Measurements from ENCODE around the gene TSC22D2. TPM values are rescaled to one million over a fixed set of nuclear protein-coding genes. Genes with fewer than 3 reads are reported as not detected.

Gene TSC22D2
- total RNA-seq, 1 donor from 2014 or later, result 7.0 TPM

DNA sequence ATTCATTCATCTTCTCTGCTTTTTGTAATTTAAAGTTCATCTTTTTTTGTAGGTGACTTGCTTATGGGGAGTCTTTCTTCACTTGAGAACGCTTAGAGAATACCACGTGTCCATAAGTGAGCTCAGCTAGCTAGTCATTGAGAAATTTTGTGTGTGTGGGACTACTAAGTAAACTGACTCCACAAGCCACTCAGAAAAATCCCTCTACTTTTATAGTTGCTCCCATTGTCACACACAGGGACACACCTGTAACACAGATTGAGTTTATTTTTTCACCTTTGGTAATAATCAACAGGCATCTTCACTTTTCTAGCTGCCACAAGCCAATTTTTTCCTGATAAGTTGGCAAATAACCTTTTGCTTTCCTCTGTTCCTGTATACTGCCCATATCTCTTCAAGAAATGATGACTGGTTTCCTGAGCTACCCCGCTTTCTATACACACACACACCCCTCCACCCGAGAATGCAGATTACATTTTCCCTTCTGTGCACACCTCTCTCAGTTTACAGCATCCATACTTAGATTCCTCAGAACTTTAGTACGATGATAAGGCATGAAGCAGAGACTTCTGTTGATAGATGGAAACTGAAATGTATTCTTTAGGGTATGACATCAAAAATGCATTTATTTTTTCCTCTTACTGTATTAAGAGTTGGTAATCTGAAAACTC lies 4.6 kb downstream of the TSC22D2 start:
- peak; percentile 64 for DNase-seq

DNA sequence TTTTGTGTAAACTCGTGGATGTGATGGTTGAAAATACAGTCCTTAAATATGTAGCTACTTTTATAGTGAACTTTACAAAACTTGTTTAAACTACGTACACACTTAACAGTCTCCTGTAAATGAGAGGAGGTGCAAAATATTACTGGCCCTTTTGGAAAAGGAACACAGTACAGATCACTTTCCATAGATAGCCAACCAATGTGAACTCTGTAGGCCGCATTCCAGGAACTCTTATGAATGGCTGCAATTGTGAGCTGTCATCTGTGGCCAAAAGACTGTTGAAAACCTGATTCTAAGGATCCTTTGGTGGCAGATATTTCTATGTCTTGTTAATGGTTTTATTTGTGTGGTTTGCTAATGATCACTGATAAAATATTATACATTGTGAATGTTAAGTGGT lies 6.2 kb downstream of the TSC22D2 start:
- DNase-seq, result peak; percentile 61

DNA sequence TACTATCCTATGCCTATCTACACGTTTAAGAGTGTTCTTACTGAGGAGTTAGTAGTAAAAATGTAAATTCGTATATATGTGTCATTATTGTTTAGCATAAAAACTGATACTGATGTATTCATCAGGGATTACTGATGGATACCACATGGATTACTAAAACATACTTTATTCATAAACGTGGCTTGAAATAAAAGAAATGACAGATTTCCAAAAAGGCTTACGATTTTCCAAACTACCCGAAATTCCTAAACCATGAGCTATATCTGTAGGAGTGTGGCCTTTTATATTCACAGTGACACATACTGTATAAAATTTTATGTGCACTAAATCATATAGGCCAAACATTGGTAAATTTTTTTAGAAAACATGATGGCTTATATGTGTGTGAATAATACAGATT lies 6.9 kb downstream of the TSC22D2 start:
- no peak for DNase-seq

DNA sequence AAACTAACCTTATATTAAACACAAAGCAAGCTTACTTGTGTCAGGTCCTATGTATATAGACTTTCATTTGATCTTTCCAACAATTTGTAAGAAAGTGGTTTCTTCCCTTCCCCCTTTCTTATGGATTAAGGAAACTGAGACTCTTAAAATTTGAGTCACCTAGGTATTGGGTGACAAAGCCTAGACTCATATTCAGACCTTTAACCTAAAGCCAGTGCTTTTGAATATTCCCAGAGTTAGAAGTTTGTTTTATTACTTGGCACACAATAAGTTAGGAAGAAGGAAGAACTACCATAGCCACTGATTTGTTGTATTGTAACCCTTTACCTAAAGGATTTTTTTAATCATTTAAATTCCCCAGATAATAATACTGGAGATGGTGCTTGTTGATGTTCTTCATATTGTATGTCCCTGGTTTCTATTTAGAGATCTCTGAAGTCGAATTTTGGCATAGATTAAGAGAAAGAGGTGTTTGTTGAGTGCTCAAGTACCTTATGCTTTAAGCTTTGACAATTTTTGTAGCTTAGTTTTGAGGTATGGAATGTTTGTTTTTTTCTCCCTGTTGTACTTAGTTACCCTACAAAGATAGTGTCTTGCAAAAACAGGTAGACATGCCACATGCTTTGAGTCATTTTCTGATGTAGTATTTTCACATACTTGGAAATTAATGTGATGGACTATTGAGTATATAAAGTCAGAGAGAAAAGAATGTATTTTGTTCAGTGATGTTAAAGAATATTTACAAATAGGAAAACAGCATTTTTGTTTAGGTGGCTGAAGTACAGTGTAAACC lies 11.2 kb downstream of the TSC22D2 start:
- DNase-seq, result no peak

DNA sequence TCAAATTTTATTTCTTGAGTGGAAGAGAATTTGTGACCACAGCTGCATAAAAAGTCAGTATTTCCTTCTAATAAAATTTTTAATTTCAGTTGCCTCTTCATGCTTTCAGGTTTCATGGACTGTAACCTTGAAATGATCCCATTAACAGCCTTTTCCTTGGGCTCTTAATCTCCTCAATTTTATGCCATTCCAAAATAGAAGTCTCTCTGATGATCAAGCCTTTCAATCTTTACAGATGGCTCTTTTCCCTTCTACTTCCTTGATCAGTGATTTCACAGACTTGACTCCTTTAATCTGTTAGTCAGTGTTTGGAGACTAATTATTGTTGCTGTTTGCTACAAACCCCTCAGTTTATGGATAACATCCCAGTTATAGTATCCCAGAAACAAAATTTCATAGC lies 11.9 kb downstream of the TSC22D2 start:
- DNase-seq, result no peak

DNA sequence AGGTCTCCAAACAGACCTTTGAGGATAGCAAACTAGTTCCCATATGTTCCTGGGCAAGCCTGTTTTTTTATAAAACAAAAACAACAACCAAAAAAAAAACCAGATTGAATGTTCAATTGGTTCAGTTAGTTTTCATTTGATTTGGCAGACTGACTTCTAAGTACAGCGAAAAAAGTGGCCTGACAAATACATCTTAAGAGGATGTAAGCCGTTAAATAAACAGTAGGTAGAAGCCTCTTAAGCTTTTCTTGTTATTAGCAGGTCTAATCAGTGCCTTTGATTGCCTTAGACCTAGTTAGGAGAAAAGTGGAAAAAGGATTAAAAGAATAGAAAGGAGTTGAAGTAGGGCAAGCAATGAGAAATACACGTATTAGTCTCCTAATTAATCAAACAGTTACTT lies 13.2 kb downstream of the TSC22D2 start:
- no peak for DNase-seq

DNA sequence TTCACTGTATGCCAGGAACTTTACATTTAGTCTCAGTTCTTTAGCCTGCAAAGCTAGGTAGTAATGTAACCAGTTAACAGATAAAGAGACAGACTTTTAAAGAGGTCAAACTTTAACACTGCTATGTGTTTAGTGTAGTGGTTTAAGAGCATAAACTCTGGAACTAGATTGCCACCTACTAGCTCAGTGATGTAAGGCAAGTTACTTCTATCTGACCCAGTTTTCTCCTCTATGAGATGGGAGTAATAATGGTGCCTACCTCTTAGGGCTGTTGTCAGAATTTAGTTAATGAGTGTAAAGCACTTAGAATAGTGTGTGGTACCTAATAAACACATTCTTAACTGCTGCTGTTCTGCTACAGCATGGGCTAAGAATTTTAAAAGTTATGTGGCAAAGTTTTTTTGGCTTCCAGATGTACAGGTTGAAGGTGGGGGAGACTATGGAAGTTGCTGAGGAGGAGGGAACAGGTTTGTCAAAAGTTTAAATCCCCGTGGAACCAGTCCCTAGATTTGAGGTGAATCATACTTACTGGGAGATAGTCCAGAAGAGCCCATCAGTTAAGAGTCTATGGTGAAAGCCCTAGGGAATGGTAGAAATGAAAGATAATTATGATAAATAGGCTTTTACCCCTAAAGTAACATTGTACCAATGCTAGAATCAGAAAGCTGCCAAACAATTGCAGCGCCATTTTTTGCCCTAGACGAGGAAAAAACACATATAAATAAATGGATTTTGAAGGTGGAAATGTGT lies 13.9 kb downstream of the TSC22D2 start:
- DNase-seq, result no peak

DNA sequence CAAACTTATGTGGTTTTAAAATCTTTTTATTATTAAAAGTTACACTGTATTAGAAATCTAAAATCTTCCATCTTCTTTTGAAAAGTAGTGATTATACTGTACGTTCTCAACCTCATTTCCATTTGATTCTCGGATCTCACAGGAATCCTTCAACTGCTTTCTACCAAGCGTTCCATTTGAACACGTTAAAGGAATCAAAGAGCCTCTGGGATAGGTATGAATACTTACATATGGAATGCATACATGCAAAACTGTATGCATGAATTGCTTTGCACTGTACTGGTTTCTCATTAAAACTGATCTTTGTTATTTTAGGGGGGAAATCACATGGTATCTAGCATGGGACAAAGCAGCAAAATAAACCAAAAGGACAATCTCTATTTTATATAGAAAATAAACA lies 14.8 kb downstream of the TSC22D2 start:
- no peak for DNase-seq

DNA sequence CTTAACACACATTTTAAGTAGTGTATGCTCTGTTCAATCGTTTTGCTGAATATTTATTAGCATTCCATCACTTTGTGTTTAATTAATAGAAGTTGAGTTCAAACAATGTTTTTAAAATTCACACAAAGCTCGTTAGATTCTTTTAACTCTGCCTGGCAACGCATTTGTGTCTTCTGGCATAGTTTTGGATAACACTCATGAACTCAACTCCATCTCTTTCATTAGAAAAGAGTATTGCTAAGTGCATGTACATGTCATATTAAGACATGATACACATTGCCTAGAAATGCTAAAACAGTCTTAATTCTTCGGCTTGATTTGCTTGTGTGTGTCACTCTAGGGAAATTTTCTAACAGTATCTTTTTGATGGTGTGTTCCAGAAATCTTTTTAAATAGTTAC lies 15.7 kb downstream of the TSC22D2 start:
- no peak for DNase-seq

DNA sequence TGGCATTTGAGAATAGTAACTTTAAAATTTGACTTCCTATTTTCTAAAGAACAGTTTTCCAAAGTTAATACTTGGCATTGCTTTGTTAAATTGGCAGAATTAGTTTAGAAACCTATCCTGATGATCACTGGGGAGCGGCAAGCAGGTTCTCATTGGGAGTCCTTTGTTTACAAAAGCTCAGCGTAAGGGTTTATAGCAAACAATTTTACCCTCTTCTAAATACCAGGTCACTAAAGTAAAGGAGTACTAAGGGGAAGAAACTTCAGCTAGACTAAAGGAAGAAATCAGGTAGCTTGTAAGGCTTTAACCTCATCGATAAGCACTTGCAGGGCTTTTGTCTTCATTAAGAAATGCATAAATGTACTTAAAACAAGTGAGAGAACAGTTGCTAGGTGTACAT lies 18.2 kb downstream of the TSC22D2 start:
- DNase-seq, result no peak

DNA sequence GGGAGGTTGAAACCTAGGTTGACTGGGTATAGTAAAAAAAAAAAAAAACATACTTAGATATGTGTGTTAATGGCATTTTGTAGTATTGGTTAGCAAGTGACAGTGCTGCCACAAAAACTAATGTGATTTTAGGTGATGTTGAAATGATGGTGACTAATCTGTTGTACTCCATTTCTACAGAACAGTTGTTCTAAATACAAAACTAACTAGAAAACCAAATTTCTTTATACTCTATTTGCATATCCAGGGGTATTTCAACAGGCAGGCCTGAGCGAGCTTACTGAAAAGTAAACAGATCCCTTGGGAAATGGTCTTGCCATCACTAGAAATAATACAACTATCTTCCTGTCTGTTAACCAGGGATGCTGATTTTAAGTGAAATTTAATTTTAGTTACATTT lies 20.5 kb downstream of the TSC22D2 start:
- DNase-seq, result no peak

DNA sequence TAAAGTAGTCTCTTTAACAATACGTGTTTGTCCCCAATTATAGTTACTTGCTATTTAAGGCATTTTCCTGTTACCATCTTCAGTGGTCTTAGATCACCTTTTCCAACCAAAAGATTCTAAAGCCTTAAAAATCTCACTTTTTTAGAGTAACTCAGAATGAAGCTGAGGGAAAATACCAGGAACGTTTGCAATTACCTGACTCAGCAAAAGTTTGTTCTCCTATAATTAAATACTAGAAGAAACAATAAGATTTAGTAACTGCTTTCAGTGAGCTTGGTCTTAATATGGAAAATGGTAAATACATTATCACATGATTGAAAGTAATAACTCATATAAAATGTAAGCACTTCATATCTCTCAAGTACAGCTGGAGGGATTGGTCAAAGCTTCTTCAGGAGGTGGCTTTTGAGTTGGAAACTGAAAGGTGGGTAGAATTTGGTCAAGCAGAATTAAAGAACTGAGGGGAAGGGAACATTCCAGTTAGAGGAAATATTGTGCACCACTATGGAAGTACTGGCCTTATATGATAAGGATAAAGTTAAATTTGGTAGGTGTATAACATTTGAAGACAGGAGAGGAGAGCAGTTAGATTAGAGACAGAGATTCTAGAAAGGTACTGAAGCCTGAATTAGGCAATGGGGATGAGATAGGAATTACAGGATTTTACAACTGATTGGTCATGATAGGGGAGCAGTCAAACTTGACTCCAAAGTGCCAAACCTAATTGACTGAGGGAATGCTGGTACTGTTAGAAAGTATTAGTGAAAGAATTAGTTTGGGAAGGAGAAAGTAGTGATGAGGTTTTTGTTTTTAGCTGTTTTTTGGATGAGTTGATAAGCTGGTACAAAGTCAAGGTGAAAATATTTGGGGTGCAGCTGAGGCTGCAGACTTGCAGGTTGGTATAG lies 21.9 kb downstream of the TSC22D2 start:
- DNase-seq, result no peak

DNA sequence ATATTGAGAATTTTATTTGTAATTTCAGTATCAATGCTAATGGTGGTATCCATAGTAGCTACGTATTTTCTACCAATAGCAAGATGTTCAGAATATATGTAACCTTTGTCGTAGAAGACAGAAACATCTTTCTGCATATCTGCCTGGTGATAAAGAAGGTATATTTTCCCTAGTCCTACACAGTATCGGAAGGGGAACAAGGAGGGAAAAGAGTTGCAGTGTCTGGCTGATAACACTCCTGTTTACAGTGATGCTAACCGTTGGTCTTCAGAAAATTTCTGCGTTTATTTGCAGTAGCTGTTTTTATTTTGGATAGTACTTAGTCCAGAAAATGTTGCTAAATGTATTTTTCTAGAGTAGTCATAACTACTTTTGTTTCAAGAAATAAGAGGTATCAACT lies 25.2 kb downstream of the TSC22D2 start:
- no peak for DNase-seq

DNA sequence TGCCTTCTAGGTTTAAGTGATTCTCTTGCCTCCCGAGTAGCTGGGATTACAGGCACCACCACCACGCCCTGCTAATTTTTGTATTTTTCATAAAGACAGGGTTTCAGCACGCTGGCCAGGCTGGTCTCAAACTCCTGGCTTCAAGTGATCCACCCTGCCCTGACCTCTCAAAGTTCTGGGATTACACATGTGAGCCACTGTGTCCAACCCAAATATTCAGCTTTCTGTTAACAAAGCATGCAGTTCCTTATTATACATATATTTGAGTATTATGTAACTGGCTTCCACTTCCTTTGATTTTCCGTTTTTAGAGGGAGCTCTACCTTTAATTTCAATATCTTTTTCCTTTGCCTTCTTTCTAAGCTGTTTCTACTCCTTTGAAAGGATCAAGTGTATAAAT lies 26.1 kb downstream of the TSC22D2 start:
- DNase-seq, result no peak

DNA sequence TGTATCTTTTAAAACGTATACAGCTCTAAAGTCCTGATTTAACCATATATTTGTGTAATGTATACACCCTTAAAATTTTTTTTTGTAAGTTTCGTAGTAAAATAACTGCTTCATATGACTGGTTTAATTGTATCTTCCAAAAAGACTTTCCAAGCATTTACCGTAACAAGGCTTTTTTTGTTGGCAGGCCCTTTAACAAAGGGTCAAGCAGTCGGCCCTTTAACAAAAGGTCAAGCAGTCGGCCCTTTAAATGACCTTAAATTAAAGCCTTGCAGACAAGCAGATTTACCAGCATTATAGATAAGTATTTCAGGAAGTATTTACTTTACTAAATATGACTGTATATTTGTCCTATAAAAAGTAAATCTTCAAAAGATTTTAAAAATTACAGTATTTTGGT lies 28.1 kb downstream of the TSC22D2 start:
- no peak for DNase-seq

DNA sequence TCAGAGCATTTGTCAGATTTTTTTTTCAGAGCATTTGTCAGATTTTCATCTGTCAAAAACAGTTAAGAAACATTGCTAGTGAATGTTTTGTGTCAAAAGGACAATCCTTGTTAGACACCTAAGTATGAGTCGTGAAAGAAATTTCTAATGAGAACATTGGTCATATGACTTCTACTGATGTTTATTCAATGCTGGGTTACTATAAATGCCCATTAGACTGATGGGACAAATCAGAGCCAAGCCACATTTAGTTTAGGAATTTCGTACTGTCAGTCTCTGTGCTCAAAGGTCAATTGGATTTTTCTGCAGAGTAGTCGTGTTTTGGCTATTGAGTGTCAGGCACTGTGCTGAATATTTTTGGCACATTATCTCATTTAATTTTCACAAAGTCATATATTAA lies 31.6 kb downstream of the TSC22D2 start:
- no peak for DNase-seq

DNA sequence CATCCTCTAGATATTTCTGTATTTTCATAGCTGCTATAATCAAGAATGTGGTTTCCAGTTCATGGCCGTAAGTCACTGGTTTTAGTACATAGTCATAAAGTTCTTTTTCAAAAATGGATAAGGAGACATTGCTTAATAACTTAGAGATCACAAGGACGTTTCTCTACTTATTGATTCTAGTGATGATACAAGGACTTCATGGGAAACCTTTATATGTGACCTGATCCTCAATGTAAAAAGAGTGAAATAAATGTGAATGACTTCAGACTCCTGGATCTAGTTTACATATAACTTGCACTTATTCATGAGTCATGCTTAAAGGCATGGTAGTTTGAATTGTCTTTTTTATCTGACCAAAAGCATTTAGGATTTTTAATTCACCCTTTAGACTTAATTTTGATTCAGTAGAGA lies 35.2 kb downstream of the TSC22D2 start:
- DNase-seq, result no peak

DNA sequence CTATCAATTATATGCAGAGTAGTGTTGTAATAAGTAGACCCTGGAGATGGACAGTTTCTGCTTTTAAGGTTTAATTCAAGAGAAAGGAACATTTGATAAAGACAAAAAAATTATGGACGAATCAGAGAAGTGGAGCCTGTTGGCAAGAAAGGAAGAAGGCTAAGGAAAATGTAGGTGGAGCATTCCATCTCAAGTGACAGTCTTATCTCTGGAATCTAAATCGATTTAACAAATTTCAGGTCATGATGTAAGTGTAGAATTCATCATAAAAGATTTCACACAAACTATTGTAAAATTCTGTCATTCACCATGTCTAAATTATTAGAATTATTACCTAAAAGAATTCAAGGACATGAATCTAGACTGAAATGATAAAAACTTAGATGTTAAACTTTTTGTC lies 36.3 kb downstream of the TSC22D2 start:
- no peak for DNase-seq

DNA sequence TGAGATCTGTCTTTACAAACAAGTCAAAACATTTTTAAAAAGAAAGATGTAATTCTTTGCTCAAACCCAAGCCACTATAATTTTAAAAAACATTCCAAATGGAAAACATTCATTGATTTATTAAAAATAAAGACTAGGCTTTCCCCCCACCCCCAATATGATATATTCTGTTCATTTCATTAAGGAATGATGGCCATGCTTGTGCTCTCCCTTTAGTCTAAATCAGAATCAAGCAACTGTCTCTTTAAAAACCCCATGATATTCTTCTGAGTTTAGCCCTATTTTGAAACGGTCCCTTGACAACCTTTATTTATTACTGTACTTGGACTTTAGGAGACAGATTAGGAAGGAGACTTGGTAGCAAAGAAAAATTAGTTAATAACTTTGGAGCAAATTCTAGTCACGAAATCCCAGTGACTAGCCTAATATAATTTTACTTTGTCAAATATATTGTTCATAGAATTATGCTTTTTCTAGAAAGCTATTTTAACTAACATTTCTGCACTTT lies 38.4 kb downstream of the TSC22D2 start:
- no peak for DNase-seq

DNA sequence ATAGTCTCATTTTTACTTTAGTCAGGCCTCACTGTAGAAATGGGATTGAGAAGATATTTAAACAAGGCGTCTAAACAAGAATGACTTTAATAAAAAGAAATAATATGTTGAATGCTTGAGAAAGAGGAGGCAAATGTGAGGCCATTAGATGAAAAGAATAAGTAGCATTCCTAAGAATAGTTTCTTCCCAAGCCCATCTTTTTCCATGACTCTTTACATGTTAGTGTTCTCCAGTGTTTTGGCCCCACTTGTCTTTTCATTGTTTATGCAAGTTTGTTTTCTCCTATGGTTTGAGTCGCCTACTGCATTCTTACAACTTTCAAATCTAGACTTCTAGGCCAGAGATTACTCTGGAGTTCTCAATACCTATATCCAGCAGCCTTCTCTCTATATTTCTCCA lies 39.0 kb downstream of the TSC22D2 start:
- no peak for DNase-seq

DNA sequence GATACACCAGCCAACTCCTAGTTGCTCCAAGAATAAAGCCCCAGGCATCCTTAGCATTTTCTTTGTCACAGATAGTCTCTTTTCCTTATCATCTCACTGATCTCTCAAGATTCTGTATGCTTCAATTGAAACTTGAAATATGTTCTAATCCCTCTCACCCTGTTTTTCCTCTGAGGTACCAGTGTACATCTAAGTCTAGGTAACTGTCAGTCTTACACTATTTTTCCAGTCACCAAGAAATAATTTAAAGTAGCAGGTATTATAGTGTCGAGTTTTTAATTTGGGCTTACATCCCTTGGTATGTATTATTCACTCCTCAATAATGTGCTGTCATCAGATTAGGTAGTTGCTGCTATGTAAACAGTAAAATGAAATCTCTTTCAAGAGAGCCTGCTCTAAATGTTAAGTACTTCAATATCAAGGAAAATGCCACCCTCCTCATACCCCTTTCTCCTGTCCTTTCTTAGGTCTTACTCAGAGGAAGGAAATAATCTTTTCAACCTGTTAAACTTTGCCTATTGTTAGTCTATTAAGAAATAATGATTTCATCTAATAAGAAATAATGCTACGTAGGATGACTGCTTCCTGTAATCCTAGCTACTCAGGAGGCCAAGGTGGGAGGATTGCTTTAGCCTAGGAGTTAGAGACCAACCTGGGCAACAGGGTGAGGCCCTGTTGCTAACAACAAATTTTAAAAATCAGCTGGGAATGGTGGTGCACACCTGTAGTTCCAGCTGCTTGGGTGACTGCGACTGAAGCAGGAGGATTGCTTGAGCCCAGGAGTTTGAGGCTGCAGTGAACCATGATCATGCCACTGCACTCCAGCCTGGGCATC lies 39.8 kb downstream of the TSC22D2 start:
- DNase-seq, result peak; percentile 54

Measured in dermis blood vessel endothelial cell (primary cell).